Body of pancreas (tissue), 4 donors: ENCODE results near the gene TMEM135. TPM values are rescaled to one million over a fixed set of nuclear protein-coding genes. Genes with fewer than 3 reads are reported as not detected.

Source experiments
- ATAC-seq: fragments of 150-250 bp; one replicate; pipeline ENCODE4 v1.9.1; 2016
- DNase-seq, 4 donors: peaks; one replicate each; pipeline ENCODE4 v3.0.0-alpha.2; 2019
- H3K27ac ChIP-seq, 4 donors: fragments of 200-600 bp; sonication (generic); 1 replicate in 3 of 4; 2 replicates in 1 of 4; pipeline versions ENCODE4 v1.5.1 to v1.6.1; 2016 to 2019; ENCODE audit warnings: mild to moderate bottlenecking in 1 of 4, mixed read lengths in 1 of 4, moderate library complexity in 1 of 4
- H3K27me3 ChIP-seq, 2 donors: fragments of 200-600 bp; sonication (generic); one replicate each; pipeline ENCODE4 v1.6.0; 2016; ENCODE audit warnings: mild to moderate bottlenecking in 1 of 2
- H3K36me3 ChIP-seq, 2 donors: fragments of 200-600 bp; sonication (generic); replicated peaks in 1 of 2; 2 replicates each; pipeline ENCODE4 v1.5.1; 2016; ENCODE audit warnings: low read depth in 2 of 2; ENCODE audit not compliant: insufficient read depth in 1 of 2
- H3K4me1 ChIP-seq: fragments of 200-600 bp; sonication (generic); one replicate; pipeline ENCODE4 v1.6.0; 2016
- H3K4me3 ChIP-seq, 2 donors: fragments of 200-600 bp; sonication (generic); 1 replicate in 1 of 2; 2 replicates in 1 of 2; pipeline ENCODE4 v1.5.1; 2016 to 2019
- H3K9me3 ChIP-seq, 3 donors: fragments of 200-600 bp; sonication (generic); 1 replicate in 2 of 3; 2 replicates in 1 of 3; pipeline ENCODE4 v1.5.1; 2016
- CTCF ChIP-seq, 7 experiments: fragments of 450-650 bp in 4 of 7; fragments of 200-600 bp in 3 of 7; sonication (generic) in 3 of 7; IDR thresholded peaks; one replicate each; pipeline ENCODE4 v1.5.1; 2016 to 2019; ENCODE audit warnings: antibody characterized with exemption in 7 of 7
- POLR2A ChIP-seq, 3 donors: fragments of 450-650 bp; IDR thresholded peaks; one replicate each; pipeline ENCODE4 v1.6.1; 2016; ENCODE audit warnings: antibody characterized with exemption in 3 of 3, mild to moderate bottlenecking in 2 of 3
- WGBS, 2 donors: methylation state at CpG; one replicate each; pipeline ENCODE4 v1.1.5; 2017; 5-methylcytosine and 5-hydroxymethylcytosine counted together
- intact Hi-C: fragments of 100-400 bp; cut with DNase I; formaldehyde crosslinking; loops from one replicate; pipeline ENCODE4 v1.15.1; 2023
- total RNA-seq, 2 donors: library from RNA; depleted of rRNA; stranded (reverse); fragments of >200 nt; gene quantifications; one replicate each; pipeline ENCODE4 v1.1.0, GENCODE V29; 2016

Gene TMEM135
- total RNA-seq, 2 donors from 2014 or later, result 11.2 to 20.1 TPM

DNA sequence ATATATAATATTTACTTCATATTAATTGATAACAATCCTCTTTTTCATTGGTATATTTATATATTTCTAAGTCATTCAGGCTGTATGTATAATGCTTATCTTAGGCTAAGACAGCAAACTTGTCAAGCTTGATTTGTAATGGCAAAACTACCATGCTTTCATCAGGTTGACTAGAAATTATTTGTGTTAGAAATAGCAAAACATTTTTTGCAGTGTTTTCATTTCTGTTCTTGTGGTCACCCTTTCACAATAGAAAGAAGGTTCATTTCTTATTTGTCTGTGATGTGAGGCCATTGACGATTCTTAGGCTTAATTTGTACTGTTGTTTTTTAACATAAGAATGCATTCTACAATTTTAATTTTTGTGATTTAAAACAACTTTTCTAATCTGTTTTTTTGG, 197.6 kb downstream of the TMEM135 start:
- ATAC-seq (no peak), DNase-seq (no peak)
- TF ChIP-seq CTCF (IDR thresholded peaks at IDR 0.05) (no peak), POLR2A (IDR thresholded peaks at IDR 0.05) (no peak)
- Histone ChIP-seq H3K4me1 (no peaks in the 10 kb centered on the region), H3K27me3 (no peaks in the 10 kb centered on the region), H3K27ac (no peak overlapping the region), H3K4me3 (no peak overlapping the region), H3K9me3 (no peaks in the 10 kb centered on the region), H3K36me3 (no peaks in the 10 kb centered on the region)
- 81 to 90% methylated on average over 1 of the region's 1 CpG for WGBS, 2 donors
- intact Hi-C loops, result no loop called here

DNA sequence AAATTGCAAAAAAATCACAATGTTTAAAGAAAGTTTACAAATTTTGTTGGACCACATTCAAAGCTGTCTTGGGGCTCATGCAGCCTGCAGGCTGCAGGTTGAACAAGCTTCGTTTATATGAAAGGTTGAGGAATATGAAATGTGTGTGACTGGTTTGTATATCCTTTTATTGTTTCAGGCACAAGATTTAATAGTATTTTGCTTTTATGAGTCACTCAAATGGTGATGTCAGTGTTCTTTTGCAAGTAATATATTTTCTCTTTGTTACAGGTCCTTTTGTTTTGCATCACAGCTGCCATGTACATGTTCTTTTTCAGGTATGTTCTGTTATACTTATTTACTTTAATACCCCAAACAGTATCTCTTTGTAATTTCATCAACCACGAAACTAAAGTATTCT, 198.6 kb downstream of the TMEM135 start:
- intact Hi-C loops, result no loop called here
- Histone ChIP-seq H3K36me3 (no peaks in the 10 kb centered on the region), H3K27ac (no peak overlapping the region), H3K4me1 (no peaks in the 10 kb centered on the region), H3K27me3 (no peaks in the 10 kb centered on the region), H3K9me3 (no peaks in the 10 kb centered on the region), H3K4me3 (no peak overlapping the region)
- WGBS, 2 donors, result 84 to 86% methylated on average over 2 of the region's 2 CpGs
- no peak for ATAC-seq
- DNase-seq, result no peak
- TF ChIP-seq POLR2A (IDR thresholded peaks at IDR 0.05) (no peak), CTCF (IDR thresholded peaks at IDR 0.05) (no peak)

GRCh38 chr11:87239001-87239400, 201.3 kb downstream of the TMEM135 start:
- no peak overlapping the region for H3K27ac ChIP-seq
- no peaks in the 10 kb centered on the region for H3K36me3 ChIP-seq
- intact Hi-C loops, result no loop called here
- H3K9me3 ChIP-seq, result no peaks in the 10 kb centered on the region
- DNase-seq (no peak), ATAC-seq (no peak)
- TF ChIP-seq CTCF (IDR thresholded peaks at IDR 0.05), result no peak
- no peak for TF ChIP-seq POLR2A (IDR thresholded peaks at IDR 0.05)
- H3K27me3 ChIP-seq, result no peaks in the 10 kb centered on the region
- 32 to 46% methylated on average over 2 of the region's 2 CpGs for WGBS, 2 donors
- no peaks in the 10 kb centered on the region for H3K4me1 ChIP-seq
- no peak overlapping the region for H3K4me3 ChIP-seq

DNA sequence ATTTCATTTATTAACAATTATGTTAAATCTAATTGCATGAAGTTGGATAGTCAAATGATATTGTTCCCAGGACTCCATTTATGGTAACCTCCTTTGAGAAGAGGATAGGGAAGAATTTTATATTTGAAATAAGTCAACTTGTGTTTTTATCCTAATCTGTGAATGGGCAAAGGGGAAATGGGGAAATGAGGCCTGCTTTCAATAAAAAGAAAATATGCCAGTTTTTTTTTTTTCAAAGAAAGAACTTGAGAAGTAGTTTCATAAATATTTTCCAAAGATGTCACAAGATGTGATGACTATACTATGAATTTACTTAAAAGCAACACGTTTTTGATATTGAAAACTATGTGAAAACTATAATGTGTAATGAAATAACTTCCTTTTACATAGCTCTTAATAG, 201.8 kb downstream of the TMEM135 start:
- intact Hi-C loops, result no loop called here
- Histone ChIP-seq H3K9me3 (no peaks in the 10 kb centered on the region), H3K27ac (no peak overlapping the region), H3K4me3 (no peak overlapping the region), H3K4me1 (no peaks in the 10 kb centered on the region), H3K36me3 (no peaks in the 10 kb centered on the region), H3K27me3 (no peaks in the 10 kb centered on the region)
- DNase-seq (no peak), ATAC-seq (no peak)
- TF ChIP-seq CTCF (IDR thresholded peaks at IDR 0.05), result no peak
- TF ChIP-seq POLR2A (IDR thresholded peaks at IDR 0.05), result no peak
- WGBS, 2 donors, result 63 to 77% methylated on average over 1 of the region's 1 CpG

DNA sequence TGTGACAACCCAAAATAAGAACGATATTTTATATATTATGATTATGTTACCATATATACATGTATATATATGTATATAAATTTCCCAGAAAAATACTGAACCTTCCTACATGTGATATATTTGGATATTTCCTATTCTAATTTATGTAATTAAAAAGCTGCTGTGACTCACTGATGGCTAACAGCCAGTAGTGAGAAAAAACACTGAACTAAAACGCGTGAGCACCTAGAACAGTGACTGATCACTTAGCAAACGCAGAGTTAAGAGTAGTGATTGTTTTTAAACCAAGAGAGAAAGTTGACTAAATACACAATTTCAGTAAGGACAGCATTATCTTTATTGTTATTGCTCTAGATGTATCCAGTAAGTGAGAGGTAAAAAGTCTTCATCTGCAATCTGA, 213.8 kb downstream of the TMEM135 start:
- intact Hi-C loops, result no loop called here
- H3K36me3 ChIP-seq, result no peaks in the 10 kb centered on the region
- TF ChIP-seq POLR2A (IDR thresholded peaks at IDR 0.05) (no peak), CTCF (IDR thresholded peaks at IDR 0.05) (no peak)
- no peaks in the 10 kb centered on the region for H3K9me3 ChIP-seq
- no peak overlapping the region for H3K4me3 ChIP-seq
- no peak overlapping the region for H3K27ac ChIP-seq
- no peaks in the 10 kb centered on the region for H3K27me3 ChIP-seq
- H3K4me1 ChIP-seq, result no peaks in the 10 kb centered on the region
- DNase-seq, result no peak
- ATAC-seq, result no peak
- 87% methylated on average over 4 of the region's 4 CpGs for WGBS, 2 donors
